NCI-H187 treated with DMSO at 0.1 percent for 48 hours (cell line): ENCODE measurements around the gene TRPM4.

Experiments
- DNase-seq: peaks from one replicate; lab custom pipeline; 2025; lab: John Stamatoyannopoulos, UW

Gene TRPM4

GRCh38 chr19:49231804-49232203 lies 74.2 kb downstream of the TRPM4 start:
- DNase-seq = no peak

DNA sequence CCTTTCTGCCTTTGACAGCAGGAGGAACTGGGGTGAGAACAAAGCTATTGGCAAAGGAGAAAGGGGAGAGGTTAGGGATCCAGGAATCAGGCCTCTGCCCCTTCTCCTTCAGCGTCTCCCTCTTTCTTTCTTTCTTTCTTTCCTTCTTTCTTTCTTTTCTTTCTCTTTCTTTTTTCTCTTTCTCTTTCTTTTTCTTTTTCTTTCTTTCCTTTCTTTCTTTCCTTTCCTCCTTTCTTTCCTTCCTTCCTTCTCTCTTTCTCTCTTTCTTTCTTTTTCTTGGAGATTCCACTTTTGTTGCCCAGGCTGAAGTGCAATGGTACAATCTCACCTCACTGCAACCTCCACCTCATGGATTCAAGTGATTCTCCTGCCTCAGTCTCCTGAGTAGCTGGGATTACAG lies 75.6 kb downstream of the TRPM4 start:
- DNase-seq = no peak

DNA sequence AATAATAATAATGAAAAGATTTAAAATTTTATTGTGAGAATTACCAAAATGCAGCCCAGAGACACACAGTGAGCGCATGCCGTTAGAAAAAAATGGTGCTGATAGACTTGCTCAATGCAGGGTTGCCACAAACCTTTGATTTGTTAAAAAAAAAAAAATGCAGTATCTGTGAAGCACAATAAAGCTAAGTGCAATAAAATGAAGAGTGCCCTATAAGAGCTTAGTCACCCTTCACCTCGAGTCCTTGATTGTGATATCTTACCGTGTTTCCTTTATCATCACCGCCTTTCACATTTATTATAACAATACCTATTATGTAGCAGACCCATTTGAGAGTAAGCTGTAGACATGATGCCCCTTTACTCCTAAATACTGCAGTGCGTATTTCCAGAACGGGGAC lies 84.2 kb downstream of the TRPM4 start:
- no peak for DNase-seq

DNA sequence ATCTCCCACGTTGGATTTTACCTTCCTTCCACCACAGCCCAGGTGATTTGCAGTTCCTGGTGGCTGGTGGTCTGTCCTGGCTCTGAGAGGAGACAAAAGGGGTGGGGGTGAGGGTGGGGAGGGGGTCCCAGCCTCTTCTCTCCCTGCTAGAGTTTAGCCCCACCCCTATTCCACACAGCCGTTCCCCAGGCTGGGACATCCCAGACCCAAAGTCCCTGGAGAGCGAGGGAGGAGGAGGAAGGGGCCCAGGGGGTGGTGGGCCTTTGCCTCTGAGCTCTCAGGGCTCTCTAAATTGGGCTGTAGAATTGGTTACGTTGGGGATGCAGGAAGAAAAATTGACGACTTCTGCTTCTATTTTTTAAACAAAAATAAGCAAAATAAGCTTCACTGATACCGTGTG lies 85.5 kb downstream of the TRPM4 start:
- no peak for DNase-seq

- no peak for DNase-seq
Observed at GRCh38 chr19:49243726-49244125, 86.1 kb downstream of the TRPM4 start.

GRCh38 chr19:49244256-49244655 lies 86.7 kb downstream of the TRPM4 start:
- no peak for DNase-seq

GRCh38 chr19:49247676-49248075 lies 90.1 kb downstream of the TRPM4 start:
- DNase-seq = no peak

DNA sequence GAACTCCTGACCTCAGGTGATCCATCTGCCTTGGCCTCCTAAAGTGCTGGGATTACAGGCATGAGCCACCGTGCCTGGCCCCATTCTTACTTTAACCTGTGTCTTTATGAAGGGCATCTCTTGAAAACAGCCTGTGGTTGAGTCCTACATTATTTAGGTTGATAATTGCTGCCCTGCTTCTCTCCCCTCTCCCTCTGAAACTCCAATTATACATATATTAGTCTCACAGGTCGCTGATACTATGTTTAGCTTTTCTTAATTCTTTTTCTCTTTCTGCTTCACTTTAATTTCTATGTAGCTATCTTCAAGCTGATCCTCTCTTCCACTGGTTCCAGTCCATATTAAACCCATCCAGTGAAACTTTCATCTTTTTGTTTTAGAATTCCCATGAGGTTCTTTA lies 92.3 kb downstream of the TRPM4 start:
- DNase-seq = no peak

DNA sequence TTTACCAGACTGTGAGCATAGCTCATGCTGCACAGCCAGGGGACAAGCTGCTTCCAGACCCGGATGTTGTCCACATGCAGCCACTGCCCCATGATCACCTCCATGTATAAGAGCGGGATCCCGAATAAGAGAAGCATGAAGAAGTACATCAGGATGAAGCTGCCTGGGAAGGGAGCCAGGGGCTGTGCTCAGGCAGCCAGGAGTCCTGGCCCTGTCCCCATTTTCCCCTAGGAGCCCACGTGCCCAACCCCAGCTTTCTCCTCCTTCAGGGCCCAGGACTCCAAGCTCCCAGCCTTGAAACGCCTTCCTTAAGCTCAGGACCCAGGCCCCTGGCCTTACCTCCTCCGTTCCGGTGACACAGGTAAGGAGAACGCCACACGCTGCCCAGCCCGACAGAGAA lies 98.1 kb downstream of the TRPM4 start:
- DNase-seq = no peak

GRCh38 chr19:49256691-49257090 lies 99.1 kb downstream of the TRPM4 start:
- no peak for DNase-seq
